Measurements from ENCODE around the gene FKBP10. TPM values are rescaled to one million over a fixed set of nuclear protein-coding genes. Genes with fewer than 3 reads are reported as not detected.

Gene FKBP10
- total RNA-seq, 6 experiments from 2014 or later: 417 to 500 (median 442) TPM

GRCh38 chr17:41870097-41870496, 57.3 kb downstream of the FKBP10 start:
- peaks cover 42% of the 10 kb centered on the region for H3K36me3 Mint-ChIP-seq (ENCODE audit: low read depth)
- no peak for DNase-seq

GRCh38 chr17:41870627-41871026, 57.8 kb downstream of the FKBP10 start:
- 0 out of 2 replicates have a peak, but pooled peaks cover under 1% of the 10 kb centered on the region for H3K4me1 Mint-ChIP-seq (ENCODE audit: low read depth)
- H3K4me3 Mint-ChIP-seq: no peak overlapping the region
- DNase-seq: no peak
- H3K36me3 Mint-ChIP-seq (ENCODE audit: low read depth): peaks cover 42% of the 10 kb centered on the region
- H3K9me3 Mint-ChIP-seq: no peaks in the 10 kb centered on the region
- no peaks in the 10 kb centered on the region for H3K27me3 Mint-ChIP-seq (ENCODE audit: insufficient read depth)
- H3K27ac Mint-ChIP-seq: peak overlapping the region; percentile 19
- TF ChIP-seq CTCF (IDR thresholded peaks at IDR 0.05): no peak

More at GRCh38 chr17:41870097-41870496, 57.3 kb downstream of the FKBP10 start:
- Mint-ChIP-seq H3K9me3 (no peaks in the 10 kb centered on the region), H3K4me3 (no peak overlapping the region), H3K4me1 (ENCODE audit: low read depth) (0 out of 2 replicates have a peak, but pooled peaks cover 4% of the 10 kb centered on the region), H3K27ac (no peak overlapping the region), H3K27me3 (ENCODE audit: insufficient read depth) (no peaks in the 10 kb centered on the region; the same call in 1 of the 2 replicates)
- no peak for TF ChIP-seq CTCF (IDR thresholded peaks at IDR 0.05)

GRCh38 chr17:41871789-41872188, 59.0 kb downstream of the FKBP10 start:
- Mint-ChIP-seq H3K9me3 (no peaks in the 10 kb centered on the region), H3K27me3 (ENCODE audit: insufficient read depth) (no peaks in the 10 kb centered on the region), H3K36me3 (ENCODE audit: low read depth) (peaks cover 42% of the 10 kb centered on the region), H3K4me3 (no peak overlapping the region), H3K27ac (no peak overlapping the region), H3K4me1 (ENCODE audit: low read depth) (no peaks in the 10 kb centered on the region)
- DNase-seq: no peak
- no peak for TF ChIP-seq CTCF (IDR thresholded peaks at IDR 0.05)

Other genes starting within 250 kb of the FKBP10 start
- gene KRT9, start 240.9 kb upstream of the FKBP10 start, total RNA-seq (2021; fragmentation: NEBNext Ultra II Directional; extraction: Animal tissue kit (Norgen Biotek cat#: 25700)): not detected
- 1 to 10 TPM in 4 of 6 experiments, under 1 TPM in 2; 0.14 to 2.0 (median 1.5) TPM for gene KRT14, start 226.1 kb upstream of the FKBP10 start, total RNA-seq (2021; fragmentation: NEBNext Ultra II Directional; extraction: Animal tissue kit (Norgen Biotek cat#: 25700))
- under 1 TPM in 4 of 6 experiments, not detected in 2; 0.11 to 0.47 (median 0.17) TPM for gene KRT16, start 200.2 kb upstream of the FKBP10 start, total RNA-seq (2021; fragmentation: NEBNext Ultra II Directional; extraction: Animal tissue kit (Norgen Biotek cat#: 25700))
- gene KRT17, start 188.4 kb upstream of the FKBP10 start, total RNA-seq (2021; fragmentation: NEBNext Ultra II Directional; extraction: Animal tissue kit (Norgen Biotek cat#: 25700)): 1 to 10 TPM; 1.0 to 3.9 (median 2.9) TPM
- 100 to 1,000 TPM; 723 to 810 (median 781) TPM for gene EIF1, start 124.1 kb upstream of the FKBP10 start, total RNA-seq (2021; fragmentation: NEBNext Ultra II Directional; extraction: Animal tissue kit (Norgen Biotek cat#: 25700))
- not detected for gene GAST, start 100.7 kb upstream of the FKBP10 start, total RNA-seq (2021; fragmentation: NEBNext Ultra II Directional; extraction: Animal tissue kit (Norgen Biotek cat#: 25700))
- gene HAP1, start 78.4 kb upstream of the FKBP10 start, total RNA-seq (2021; fragmentation: NEBNext Ultra II Directional; extraction: Animal tissue kit (Norgen Biotek cat#: 25700)): under 1 TPM in 2 of 6 experiments, not detected in 4; 0.09 to 0.12 TPM
- gene JUP, start 26.3 kb upstream of the FKBP10 start, total RNA-seq (2021; fragmentation: NEBNext Ultra II Directional; extraction: Animal tissue kit (Norgen Biotek cat#: 25700)): 1 to 10 TPM; 1.5 to 9.1 (median 1.9) TPM
- 10 to 100 TPM; 48.8 to 75.5 (median 50.3) TPM for gene P3H4, start 1.1 kb upstream of the FKBP10 start, total RNA-seq (2021; fragmentation: NEBNext Ultra II Directional; extraction: Animal tissue kit (Norgen Biotek cat#: 25700))
- 10 to 100 TPM; 33.9 to 55.2 (median 37.3) TPM for gene NT5C3B, start 23.2 kb downstream of the FKBP10 start, total RNA-seq (2021; fragmentation: NEBNext Ultra II Directional; extraction: Animal tissue kit (Norgen Biotek cat#: 25700))
- not detected for gene KLHL10, start 24.8 kb downstream of the FKBP10 start, total RNA-seq (2021; fragmentation: NEBNext Ultra II Directional; extraction: Animal tissue kit (Norgen Biotek cat#: 25700))
- gene KLHL11, start 52.4 kb downstream of the FKBP10 start, total RNA-seq (2021; fragmentation: NEBNext Ultra II Directional; extraction: Animal tissue kit (Norgen Biotek cat#: 25700)): 10 to 100 TPM; 13.4 to 16.2 (median 15.7) TPM
- gene ACLY, start 105.9 kb downstream of the FKBP10 start, total RNA-seq (2021; fragmentation: NEBNext Ultra II Directional; extraction: Animal tissue kit (Norgen Biotek cat#: 25700)): 100 to 1,000 TPM; 254 to 315 (median 279) TPM
- 1 to 10 TPM in 3 of 6 experiments, under 1 TPM in 3; 0.74 to 1.8 (median 0.97) TPM for gene ODAD4, start 117.6 kb downstream of the FKBP10 start, total RNA-seq (2021; fragmentation: NEBNext Ultra II Directional; extraction: Animal tissue kit (Norgen Biotek cat#: 25700))
- gene CNP, start 153.8 kb downstream of the FKBP10 start, total RNA-seq (2021; fragmentation: NEBNext Ultra II Directional; extraction: Animal tissue kit (Norgen Biotek cat#: 25700)): 100 to 1,000 TPM; 105 to 118 (median 111) TPM
- 100 to 1,000 TPM in 3 of 6 experiments, 10 to 100 TPM in 3; 85.0 to 115 (median 100) TPM for gene DNAJC7, start 204.4 kb downstream of the FKBP10 start, total RNA-seq (2021; fragmentation: NEBNext Ultra II Directional; extraction: Animal tissue kit (Norgen Biotek cat#: 25700))
- 10 to 100 TPM; 37.1 to 43.9 (median 40.3) TPM for gene NKIRAS2, start 207.1 kb downstream of the FKBP10 start, total RNA-seq (2021; fragmentation: NEBNext Ultra II Directional; extraction: Animal tissue kit (Norgen Biotek cat#: 25700))
- under 1 TPM in 4 of 6 experiments, not detected in 2; 0.07 to 0.10 (median 0.08) TPM for gene C17orf113, start 237.6 kb downstream of the FKBP10 start, total RNA-seq (2021; fragmentation: NEBNext Ultra II Directional; extraction: Animal tissue kit (Norgen Biotek cat#: 25700))

Measured in HFFc6 (cell line).